HuH-7 (cell line): Measurements from ENCODE around the gene ARHGAP29.

Source experiments
- DNase-seq: peaks from one replicate; pipeline ENCODE4 v3.0.0; 2011; ENCODE audit warnings: low spot score

ARHGAP29 gene

GRCh38 chr1:94265011-94265422, 27.6 kb upstream of the ARHGAP29 start:
- DNase-seq: no peak

- DNase-seq: no peak
Observed at GRCh38 chr1:94260635-94261387, 23.4 kb upstream of the ARHGAP29 start.

- DNase-seq: no peak
Observed at GRCh38 chr1:94259635-94260289, 22.4 kb upstream of the ARHGAP29 start.

- peak; percentile 31 for DNase-seq
Observed at GRCh38 chr1:94258873-94259331, 21.5 kb upstream of the ARHGAP29 start.

- DNase-seq: no peak
Observed at GRCh38 chr1:94257444-94257843, 20.1 kb upstream of the ARHGAP29 start.

GRCh38 chr1:94255476-94255875, 18.1 kb upstream of the ARHGAP29 start:
- DNase-seq: no peak

GRCh38 chr1:94254073-94254810, 16.9 kb upstream of the ARHGAP29 start:
- no peak for DNase-seq

GRCh38 chr1:94253456-94254017, 16.2 kb upstream of the ARHGAP29 start:
- no peak for DNase-seq

GRCh38 chr1:94250341-94250740, 13.0 kb upstream of the ARHGAP29 start:
- DNase-seq: no peak

- DNase-seq: no peak
Observed at GRCh38 chr1:94248956-94249688, 11.7 kb upstream of the ARHGAP29 start.

- DNase-seq: peak; percentile 78
Observed at GRCh38 chr1:94247138-94248094, 10.0 kb upstream of the ARHGAP29 start.

GRCh38 chr1:94246692-94247137, 9.3 kb upstream of the ARHGAP29 start:
- peak; percentile 50 for DNase-seq

GRCh38 chr1:94245747-94246438, 8.5 kb upstream of the ARHGAP29 start:
- no peak for DNase-seq

- DNase-seq: no peak
Observed at GRCh38 chr1:94244816-94245215, 7.4 kb upstream of the ARHGAP29 start.

- DNase-seq: no peak
Observed at GRCh38 chr1:94243665-94244064, 6.3 kb upstream of the ARHGAP29 start.

GRCh38 chr1:94240822-94241221, 3.4 kb upstream of the ARHGAP29 start:
- DNase-seq: peak; percentile 27

GRCh38 chr1:94239796-94240195, 2.4 kb upstream of the ARHGAP29 start:
- no peak for DNase-seq

GRCh38 chr1:94239051-94239450, 1.7 kb upstream of the ARHGAP29 start:
- DNase-seq: no peak

- peak; percentile 30 for DNase-seq
Observed at GRCh38 chr1:94236630-94237290, 624 bp downstream of the ARHGAP29 start.
